Small intestine (tissue), 7 donors: Measurements from ENCODE around the gene ILF3. TPM values are rescaled to one million over a fixed set of nuclear protein-coding genes. Genes with fewer than 3 reads are reported as not detected.

Experiments
- DNase-seq, 2 donors: peaks; one replicate each; pipeline versions ENCODE4 v3.0.0 to v3.0.0-alpha.2; 2013
- FAIRE-seq: peaks from 2 replicates; lab custom pipeline; 2012; peaks lifted over from hg19 to GRCh38; lab: Jason Lieb, UNC
- H3K27ac ChIP-seq, 3 donors: one replicate each; pipeline ENCODE4 v1.5.1; 2013; ENCODE audit warnings: low read length in 2 of 3, mild to moderate bottlenecking in 2 of 3, control low read depth in 1 of 3, inconsistent platforms in 1 of 3, low read depth in 1 of 3, moderate library complexity in 1 of 3
- H3K27me3 ChIP-seq, 3 donors: one replicate each; pipeline ENCODE4 v1.6.1; 2013; ENCODE audit warnings: low read length in 3 of 3, inconsistent platforms in 1 of 3; ENCODE audit not compliant: control insufficient read depth in 3 of 3, insufficient read depth in 3 of 3
- H3K36me3 ChIP-seq, 3 donors: one replicate each; pipeline ENCODE4 v1.6.1; 2013; ENCODE audit warnings: low read length in 3 of 3, inconsistent platforms in 1 of 3, low read depth in 1 of 3, mild to moderate bottlenecking in 1 of 3, moderate library complexity in 1 of 3; ENCODE audit not compliant: control insufficient read depth in 3 of 3, insufficient read depth in 2 of 3
- H3K4me1 ChIP-seq, 3 donors: one replicate each; pipeline ENCODE4 v1.6.1; 2013; ENCODE audit warnings: low read length in 2 of 3, inconsistent platforms in 1 of 3, low read depth in 1 of 3, mild to moderate bottlenecking in 1 of 3, moderate library complexity in 1 of 3; ENCODE audit not compliant: control insufficient read depth in 3 of 3, insufficient read depth in 2 of 3
- H3K4me3 ChIP-seq, 3 donors: one replicate each; pipeline ENCODE4 v1.5.1; 2013; ENCODE audit warnings: low read length in 3 of 3, control low read depth in 1 of 3, inconsistent platforms in 1 of 3, low read depth in 1 of 3, mild to moderate bottlenecking in 1 of 3, moderate library complexity in 1 of 3
- H3K9me3 ChIP-seq, 2 donors: one replicate each; pipeline ENCODE4 v1.6.1; 2013; ENCODE audit warnings: low read depth in 1 of 2, low read length in 1 of 2; ENCODE audit not compliant: control insufficient read depth in 2 of 2, insufficient read depth in 1 of 2
- WGBS, 3 donors: extraction: QIAGEN DNeasy Blood & Tissue Kit; methylation state at CpG; one replicate each; pipeline ENCODE4 v1.1.7; 2013; 5-methylcytosine and 5-hydroxymethylcytosine counted together
- polyA plus RNA-seq, 4 donors: library from polyadenylated mRNA; stranded (reverse) in 3 of 4; unstranded in 1 of 4; fragments of 200-250 nt in 3 of 4; fragments of 120-200 nt in 1 of 4; gene quantifications; one replicate each; pipeline versions ENCODE4 v1.2.1 to v1.2.3, GENCODE V29; 2013
- donor health status: healthy with polysubstance abuse.
- donor health status: control.
- donor health status: control.
- donor health status: Bipolar disorder and iron deficiency.
- donor health status: healthy.

Gene ILF3
- polyA plus RNA-seq, 4 donors = 37.3 to 170 (median 87.6) TPM

DNA sequence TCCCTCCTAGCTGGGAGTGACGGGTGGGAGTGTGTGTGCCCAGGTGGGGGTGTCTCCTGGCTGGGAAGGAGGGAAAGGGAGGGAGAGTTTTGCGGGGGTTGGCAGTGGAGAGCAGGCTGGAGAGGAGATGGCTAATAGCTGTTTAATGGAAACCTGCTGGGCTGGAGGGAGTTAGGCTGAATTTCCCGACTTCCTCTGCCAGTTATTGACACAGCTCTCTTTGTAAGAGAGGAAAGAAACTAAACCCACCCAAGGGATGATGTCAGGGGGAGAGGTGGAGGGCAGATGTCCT is 10.2 kb upstream of the ILF3 start:
- H3K36me3 ChIP-seq = peaks cover 0 to 43% (median 3%) of the 10 kb centered on the region in 3 donors
- no peaks in the 10 kb centered on the region for H3K27me3 ChIP-seq
- H3K27ac ChIP-seq = peak overlapping the region in 1 of 3 donors; percentile 12
- FAIRE-seq (no peak), DNase-seq (no peak)
- no peak overlapping the region for H3K4me3 ChIP-seq
- peaks cover 0 to 15% (median 0%) of the 10 kb centered on the region in 3 donors for H3K4me1 ChIP-seq
- no peaks in the 10 kb centered on the region for H3K9me3 ChIP-seq
- 61 to 82% (median 68%) methylated on average over 3 of the region's 3 CpGs for WGBS, 3 donors

DNA sequence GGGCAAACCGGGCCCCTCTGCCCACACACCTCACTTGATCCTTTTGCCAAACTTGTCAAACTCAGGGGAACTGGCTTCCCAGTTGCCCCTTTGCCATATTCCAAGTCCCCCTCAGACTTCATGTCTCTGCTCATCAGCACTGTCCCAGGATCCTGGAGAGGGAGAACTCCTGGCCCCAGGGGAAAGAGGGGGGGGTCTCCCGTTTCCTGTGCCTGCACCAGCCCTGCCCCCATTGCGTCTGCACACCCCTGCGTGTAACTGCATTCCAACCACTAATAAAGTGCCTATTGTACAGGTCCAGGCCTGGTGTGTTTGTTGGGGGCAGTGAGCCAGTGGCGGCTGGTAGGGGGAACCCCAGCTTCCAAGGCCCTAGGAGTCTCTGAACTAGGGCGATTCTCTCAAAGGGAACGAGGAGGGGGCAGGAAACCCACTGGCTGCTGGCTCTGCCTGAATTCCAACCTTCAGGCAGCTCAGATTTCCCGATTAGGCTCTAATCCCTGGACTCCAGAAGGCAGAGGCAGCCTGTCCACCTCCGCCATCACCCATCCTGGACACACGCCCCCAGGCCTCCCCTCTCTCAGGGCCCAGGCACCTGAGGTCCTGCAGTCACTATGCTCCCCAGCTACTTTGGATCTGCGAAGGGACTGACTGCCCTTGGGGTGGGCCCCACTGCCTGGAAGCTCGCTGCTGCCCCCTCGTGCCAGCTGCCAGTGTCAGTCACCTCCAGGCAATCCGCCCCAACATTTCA is 9.7 kb upstream of the ILF3 start:
- DNase-seq = peak; percentile 78 to 88
- H3K36me3 ChIP-seq = peaks cover 0 to 38% (median 3%) of the 10 kb centered on the region in 3 donors
- peak overlapping the region in 1 of 3 donors; percentile 12 for H3K27ac ChIP-seq
- peaks cover 0 to 15% (median 0%) of the 10 kb centered on the region in 3 donors for H3K4me1 ChIP-seq
- no peak overlapping the region for H3K4me3 ChIP-seq
- H3K27me3 ChIP-seq = no peaks in the 10 kb centered on the region
- no peaks in the 10 kb centered on the region for H3K9me3 ChIP-seq
- no peak for FAIRE-seq
- whole genome bisulfite sequencing, 3 donors = 15 to 21% (median 19%) methylated on average over 13 to 14 of the region's 14 CpGs

DNA sequence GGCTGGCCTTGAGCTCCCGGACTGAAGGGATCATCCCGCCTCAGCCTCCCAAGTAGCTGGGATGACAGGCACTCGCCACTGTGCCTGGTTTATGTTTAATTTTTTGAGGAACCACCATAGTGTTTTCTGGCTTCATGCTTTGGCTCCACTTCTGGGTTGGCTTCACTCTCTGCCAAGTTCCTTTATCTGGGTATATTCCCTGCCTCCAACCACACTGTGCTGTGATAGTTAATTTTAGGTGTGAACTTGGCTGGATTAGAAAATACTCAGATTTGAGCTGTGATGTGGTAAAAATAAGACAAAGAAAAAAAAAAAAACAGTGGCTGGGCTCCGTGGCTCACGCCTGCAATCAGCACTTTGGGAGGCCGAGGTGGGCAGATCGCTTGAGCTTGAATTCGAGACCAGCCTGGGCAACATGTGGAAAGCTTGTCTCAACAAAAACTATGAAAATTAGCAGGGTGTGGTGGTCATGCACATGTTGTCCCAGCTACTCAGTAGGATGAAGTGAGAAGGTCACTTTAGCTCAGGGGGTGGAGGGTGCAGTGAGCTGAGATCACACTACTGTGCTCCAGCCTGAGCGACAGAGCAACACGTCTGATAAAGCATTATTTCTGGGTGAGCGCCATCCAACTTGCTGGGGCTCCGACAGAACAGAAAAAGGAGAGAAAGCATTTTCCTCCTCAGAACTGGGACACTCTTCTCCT is 7.5 kb upstream of the ILF3 start:
- Histone ChIP-seq H3K9me3 (no peaks in the 10 kb centered on the region), H3K4me1 (peaks cover 0 to 10% (median 0%) of the 10 kb centered on the region in 3 donors), H3K27me3 (no peaks in the 10 kb centered on the region), H3K4me3 (no peak overlapping the region), H3K27ac (no peak overlapping the region), H3K36me3 (peaks cover 0 to 27% (median 3%) of the 10 kb centered on the region in 3 donors)
- FAIRE-seq (no peak), DNase-seq (no peak)
- 88 to 92% (median 88%) methylated on average over 12 of the region's 12 CpGs for WGBS, 3 donors

GRCh38 chr19:10648360-10648759 is 5.8 kb upstream of the ILF3 start:
- H3K4me3 ChIP-seq = no peak overlapping the region
- FAIRE-seq (no peak), DNase-seq (no peak)
- peaks cover 0 to 19% (median 0%) of the 10 kb centered on the region in 3 donors for H3K4me1 ChIP-seq
- no peaks in the 10 kb centered on the region for H3K9me3 ChIP-seq
- no peaks in the 10 kb centered on the region for H3K27me3 ChIP-seq
- 90 to 93% (median 92%) methylated on average over 4 of the region's 4 CpGs for WGBS, 3 donors
- H3K27ac ChIP-seq = no peak overlapping the region
- peaks cover 0 to 13% (median 2%) of the 10 kb centered on the region in 3 donors for H3K36me3 ChIP-seq

DNA sequence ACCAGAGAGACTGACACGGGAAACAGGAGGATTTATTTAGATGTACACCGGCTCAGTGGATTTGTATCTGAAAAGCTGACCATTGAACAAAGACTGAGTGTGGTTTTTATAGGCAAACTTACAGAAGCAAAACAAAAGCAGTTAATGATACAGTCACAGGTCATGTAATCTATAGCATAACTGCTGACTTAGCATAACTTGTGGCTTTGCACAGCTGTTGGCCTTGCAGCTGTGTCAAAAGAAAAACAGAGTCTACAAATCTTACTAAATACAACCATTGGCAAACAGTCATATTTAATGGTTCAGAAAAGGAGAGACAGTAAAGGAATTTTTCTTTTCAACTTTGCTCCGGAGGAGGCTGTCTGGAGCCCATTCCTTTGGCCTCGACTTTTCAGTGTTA is 2.3 kb upstream of the ILF3 start:
- Histone ChIP-seq H3K27ac (peak overlapping the region in 1 of 3 donors; percentile 11), H3K4me1 (peaks cover 4 to 23% (median 6%) of the 10 kb centered on the region in 3 donors), H3K36me3 (peaks cover 0 to 14% (median 0%) of the 10 kb centered on the region in 3 donors), H3K9me3 (no peaks in the 10 kb centered on the region), H3K4me3 (no peak overlapping the region), H3K27me3 (no peaks in the 10 kb centered on the region)
- 69 to 92% (median 80%) methylated on average over 4 of the region's 4 CpGs for WGBS, 3 donors
- FAIRE-seq (no peak), DNase-seq (peak in 1 of 2 donors; percentile 34)

- no peak for DNase-seq
- no peaks in the 10 kb centered on the region for H3K27me3 ChIP-seq
- peak overlapping the region; percentile 97 to 100 (median 97) for H3K27ac ChIP-seq
- WGBS, 3 donors = 0% methylated on average over 14 to 18 of the region's 18 CpGs
- peaks cover 4 to 23% (median 6%) of the 10 kb centered on the region in 3 donors for H3K4me1 ChIP-seq
- no peaks in the 10 kb centered on the region for H3K9me3 ChIP-seq
- peak overlapping the region; percentile 84 to 94 (median 88) for H3K4me3 ChIP-seq
- H3K36me3 ChIP-seq = peaks cover 0 to 23% (median 0%) of the 10 kb centered on the region in 3 donors
- FAIRE-seq = no peak
Measured at GRCh38 chr19:10653482-10653731, 739 bp upstream of the ILF3 start.

DNA sequence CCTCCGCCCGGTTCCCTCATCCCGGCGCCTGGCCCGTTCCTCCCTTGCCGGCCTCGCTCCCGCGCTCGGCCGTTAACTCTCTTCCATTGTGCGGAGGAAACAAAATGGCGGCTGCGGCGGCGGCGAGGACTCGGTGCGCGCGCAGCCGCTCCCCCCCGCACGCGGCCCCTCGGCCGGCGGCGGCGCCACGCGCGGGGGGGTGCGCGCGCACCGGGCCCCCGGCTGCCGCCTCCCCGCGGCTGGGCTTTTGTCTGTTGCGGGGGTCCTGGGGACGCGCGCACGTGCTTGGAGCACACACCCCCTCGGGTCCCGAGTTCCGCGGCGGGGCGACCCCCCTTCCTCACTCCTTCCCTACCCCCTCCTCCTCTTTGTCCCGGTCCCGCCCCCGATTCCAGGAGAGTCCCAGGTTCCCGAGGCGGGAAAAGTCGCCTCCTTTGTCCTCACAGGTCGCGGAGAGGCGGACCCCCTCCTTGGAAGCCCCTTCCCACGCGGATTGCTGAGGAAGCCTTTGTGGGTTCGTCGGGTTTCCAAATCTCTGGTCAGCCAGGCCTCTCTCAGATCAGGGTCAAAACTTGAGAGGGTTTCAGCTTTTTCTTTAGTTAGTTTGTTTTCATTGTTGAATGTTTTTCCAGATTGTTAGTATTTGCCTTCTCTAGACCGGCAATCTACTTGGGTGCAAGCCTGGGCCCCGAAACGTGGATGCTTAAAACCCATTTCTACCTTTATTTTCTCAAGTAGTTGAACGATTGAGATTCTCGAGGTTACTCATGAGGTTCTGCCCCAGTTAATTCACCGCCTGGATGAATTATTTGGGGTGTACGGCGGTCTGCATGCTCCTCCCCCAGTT is 687 bp downstream of the ILF3 start:
- Histone ChIP-seq H3K4me3 (peak overlapping the region; percentile 88 to 94 (median 94)), H3K36me3 (peaks cover 0 to 24% (median 0%) of the 10 kb centered on the region in 3 donors), H3K9me3 (no peaks in the 10 kb centered on the region), H3K4me1 (peaks cover 4 to 32% (median 6%) of the 10 kb centered on the region in 3 donors), H3K27ac (peak overlapping the region; percentile 52 to 97 (median 92)), H3K27me3 (no peaks in the 10 kb centered on the region)
- DNase-seq = peak; percentile 35 to 86
- no peak for FAIRE-seq
- WGBS, 3 donors = 0 to 1% (median 0%) methylated on average over 57 to 73 of the region's 73 CpGs
